CD4-positive, alpha-beta T cell (primary cell): ENCODE measurements around the gene NECAP2. TPM values are rescaled to one million over a fixed set of nuclear protein-coding genes. Genes with fewer than 3 reads are reported as not detected.

ENCODE experiments used
- ATAC-seq: fragments of 200-7000 bp; cut with Tn5 transposase; one replicate; pipeline ENCODE4 v1.10.0; 2022; ENCODE audit warnings: mild to moderate bottlenecking; ENCODE audit not compliant: poor library complexity
- CTCF ChIA-PET: fragments of 350-600 bp; sonication (Branson Sonifier 250); formaldehyde crosslinking; loops from one replicate; lab custom pipeline; 2021; ENCODE audit warnings: antibody characterized with exemption, inconsistent platforms; lab: Charles Lee
- POLR2A ChIA-PET: fragments of 350-600 bp; sonication (Branson Sonifier 250); formaldehyde crosslinking; loops from one replicate; lab custom pipeline; 2021; ENCODE audit warnings: antibody characterized with exemption, inconsistent platforms; lab: Charles Lee
- DNase-seq, 14 experiments: peaks; one replicate each; pipeline ENCODE4 v3.0.0-alpha.2; 2013 to 2020; ENCODE audit warnings: mixed read lengths in 2 of 14
- H3K27ac ChIP-seq, 2 donors: one replicate each; pipeline versions ENCODE4 v1.5.1 to v1.7.0; 2013; ENCODE audit warnings: low read length in 2 of 2, low read depth in 1 of 2, mild to moderate bottlenecking in 1 of 2
- H3K27me3 ChIP-seq, 2 experiments: 1 replicate in 1 of 2; 2 replicates in 1 of 2; pipeline versions ENCODE4 v1.6.1 to v1.7.0; 2013; ENCODE audit warnings: low read length in 2 of 2, control low read depth in 1 of 2, mild to moderate bottlenecking in 1 of 2, moderate library complexity in 1 of 2; ENCODE audit not compliant: insufficient read depth in 2 of 2, control insufficient read depth in 1 of 2
- H3K36me3 ChIP-seq: one replicate; pipeline ENCODE4 v1.6.1; 2013; ENCODE audit warnings: low read length, control low read depth; ENCODE audit not compliant: insufficient read depth
- H3K4me1 ChIP-seq: one replicate; pipeline ENCODE4 v1.6.1; 2013; ENCODE audit warnings: low read length, control low read depth; ENCODE audit not compliant: insufficient read depth
- H3K4me3 ChIP-seq: one replicate; pipeline ENCODE4 v1.5.1; 2013; ENCODE audit warnings: mild to moderate bottlenecking, low read length, moderate library complexity
- H3K9me3 ChIP-seq, 2 experiments: 1 replicate in 1 of 2; 2 replicates in 1 of 2; pipeline versions ENCODE4 v1.6.1 to v1.7.0; 2013; ENCODE audit warnings: low read length in 2 of 2, mild to moderate bottlenecking in 2 of 2, control low read depth in 1 of 2, moderate library complexity in 1 of 2; ENCODE audit not compliant: control insufficient read depth in 1 of 2, insufficient read depth in 1 of 2
- H3K27ac Mint-ChIP-seq: one replicate; pipeline ENCODE4 v1.8.0; 2020; ENCODE audit warnings: mixed read lengths
- H3K27me3 Mint-ChIP-seq: one replicate; pipeline ENCODE4 v1.8.0; 2021; ENCODE audit warnings: mixed read lengths
- H3K36me3 Mint-ChIP-seq: one replicate; pipeline ENCODE4 v1.8.0; 2021; ENCODE audit warnings: low read depth, mixed read lengths
- H3K4me1 Mint-ChIP-seq: one replicate; pipeline ENCODE4 v1.8.0; 2021; ENCODE audit warnings: low read depth, mixed read lengths
- H3K4me3 Mint-ChIP-seq: one replicate; pipeline ENCODE4 v1.8.0; 2020; ENCODE audit warnings: mild to moderate bottlenecking, mixed read lengths
- H3K9me3 Mint-ChIP-seq: one replicate; pipeline ENCODE4 v1.8.0; 2020; ENCODE audit warnings: mixed read lengths
- CTCF ChIP-seq: fragments of 200-600 bp; IDR thresholded peaks from one replicate; pipeline ENCODE4 v1.8.0; 2022; ENCODE audit warnings: antibody characterized with exemption, mild to moderate bottlenecking
- intact Hi-C, 2 experiments: fragments of 100-400 bp; cut with DNase I in 1 of 2; cut with micrococcal nuclease in 1 of 2; formaldehyde crosslinking; loops; one replicate each; pipeline versions ENCODE4 v1.15.1 to v1.9.0; 2023 to 2025; cut with DNase I, micrococcal nuclease
- total RNA-seq, 174 experiments: library from RNA in 2 of 174; stranded (reverse) in 2 of 174; gene quantifications; one replicate each; pipeline ENCODE4 v1.2.3 and lab custom pipeline; 2021 to 2026

The NECAP2 gene
- total RNA-seq, 2 experiments from 2014 or later, result 65.8 to 66.0 TPM

GRCh38 chr1:16441282-16441665 lies 750 bp downstream of the NECAP2 start:
- TF ChIP-seq CTCF, result no peak
- H3K27me3 ChIP-seq, result no peaks in the 10 kb centered on the region
- ATAC-seq, result peak; percentile 59
- no peaks in the 10 kb centered on the region for H3K9me3 Mint-ChIP-seq
- DNase-seq, result peak in 2 of 14 experiments; percentile 41 to 62
- CTCF ChIA-PET, result interaction anchor here (0.8 to 1.6 kb wide), 4 partner anchors 12 to 89 kb away, joined by 3 to 13 read pairs (median 4); partner anchors contain the start of gene FBXO42
- H3K36me3 Mint-ChIP-seq, result peaks cover 56% of the 10 kb centered on the region
- peaks cover 43% of the 10 kb centered on the region for H3K36me3 ChIP-seq
- intact Hi-C loops, result loop anchor here (2.0 to 10.0 kb wide), 5 partner anchors 54 to 174 kb away; partner anchors contain the start of genes SZRD1 (in 2 of the 2) and FBXO42 (in 1 of the 2)
- POLR2A ChIA-PET, result interaction anchor here (0.6 to 3.0 kb wide), 12 partner anchors 8 to 607 kb away, joined by 3 to 39 read pairs (median 4); partner anchors contain the start of genes FBXO42 and SZRD1
- H3K4me3 Mint-ChIP-seq, result peak overlapping the region; percentile 99
- H3K27me3 Mint-ChIP-seq, result no peaks in the 10 kb centered on the region
- H3K4me3 ChIP-seq, result peak overlapping the region; percentile 82
- H3K4me1 Mint-ChIP-seq, result peaks cover 33% of the 10 kb centered on the region
- H3K9me3 ChIP-seq, result no peaks in the 10 kb centered on the region
- peak overlapping the region; percentile 98 to 100 for H3K27ac ChIP-seq
- peaks cover 49% of the 10 kb centered on the region for H3K4me1 ChIP-seq
- H3K27ac Mint-ChIP-seq, result peak overlapping the region; percentile 97

GRCh38 chr1:16442265-16442664 lies 1.7 kb downstream of the NECAP2 start:
- peaks cover 52% of the 10 kb centered on the region for H3K36me3 ChIP-seq
- H3K36me3 Mint-ChIP-seq, result peaks cover 61% of the 10 kb centered on the region
- H3K27ac ChIP-seq, result peak overlapping the region; percentile 4 to 100
- peaks cover 35% of the 10 kb centered on the region for H3K4me1 Mint-ChIP-seq
- peak overlapping the region; percentile 99 for H3K4me3 Mint-ChIP-seq
- ATAC-seq (no peak), DNase-seq (no peak)
- H3K9me3 ChIP-seq, result no peaks in the 10 kb centered on the region
- H3K4me1 ChIP-seq, result peaks cover 57% of the 10 kb centered on the region
- no peaks in the 10 kb centered on the region for H3K9me3 Mint-ChIP-seq
- POLR2A ChIA-PET, result interaction anchor here (2.6 to 3.0 kb wide), 2 partner anchors 21 to 74 kb away, joined by 26 to 39 read pairs; partner anchors contain the start of gene SZRD1
- H3K4me3 ChIP-seq, result peak overlapping the region; percentile 82
- CTCF ChIA-PET, result no interaction called here
- no peak for TF ChIP-seq CTCF
- H3K27ac Mint-ChIP-seq, result peak overlapping the region; percentile 97
- intact Hi-C loops, result loop anchor here (5.0 to 10.0 kb wide), 2 partner anchors 53 to 90 kb away; partner anchors contain the start of gene FBXO42 (in 1 of the 2)
- no peaks in the 10 kb centered on the region for H3K27me3 ChIP-seq
- H3K27me3 Mint-ChIP-seq, result no peaks in the 10 kb centered on the region

- ATAC-seq (no peak), DNase-seq (no peak)
- ChIA-PET POLR2A (no interaction called here), CTCF (no interaction called here)
- H3K36me3 Mint-ChIP-seq, result peaks cover 67% of the 10 kb centered on the region
- H3K27me3 Mint-ChIP-seq, result no peaks in the 10 kb centered on the region
- Histone ChIP-seq H3K4me1 (peaks cover 64% of the 10 kb centered on the region), H3K4me3 (peak overlapping the region; percentile 82), H3K27me3 (no peaks in the 10 kb centered on the region), H3K27ac (peak overlapping the region in 1 of 2 donors; percentile 4), H3K36me3 (peaks cover 58% of the 10 kb centered on the region), H3K9me3 (no peaks in the 10 kb centered on the region)
- H3K4me3 Mint-ChIP-seq, result peak overlapping the region; percentile 99
- no peaks in the 10 kb centered on the region for H3K9me3 Mint-ChIP-seq
- intact Hi-C loops, result loop anchor here (5.0 to 10.0 kb wide), 2 partner anchors 52 to 91 kb away; partner anchors contain the start of gene FBXO42 (in 1 of the 2)
- H3K27ac Mint-ChIP-seq, result peak overlapping the region; percentile 97
- H3K4me1 Mint-ChIP-seq, result peaks cover 41% of the 10 kb centered on the region
- no peak for TF ChIP-seq CTCF
Observed at GRCh38 chr1:16442941-16443340, 2.4 kb downstream of the NECAP2 start.
